ENCODE measurements around the gene UGT1A8.
"Not testable (repeated sequence)": the region's sequence is repeated elsewhere in the genome, so short reads cannot be mapped to it uniquely, and the experiment has no call there.

Gene UGT1A8

DNA sequence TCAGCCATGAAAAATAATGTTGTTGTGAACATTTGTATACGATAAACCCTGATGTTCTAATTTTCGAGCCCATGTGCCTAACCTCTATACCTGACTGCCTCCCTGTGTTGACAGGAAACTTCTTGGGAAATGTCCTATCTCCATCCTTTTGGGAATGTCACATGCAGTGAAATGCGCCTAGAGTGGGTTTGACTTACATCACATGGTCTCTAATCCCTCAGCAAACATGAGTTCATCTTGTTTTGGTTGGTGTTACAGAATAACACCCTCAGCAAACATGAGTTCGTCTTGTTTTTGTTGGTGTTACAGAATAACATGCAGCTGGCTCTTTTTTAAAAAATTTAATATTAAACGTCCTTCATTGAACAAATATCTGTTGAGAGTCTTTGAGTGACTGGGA lies 70.9 kb downstream of the UGT1A8 start:
- DNase-seq (ENCODE audit: low read depth), result no peak

DNA sequence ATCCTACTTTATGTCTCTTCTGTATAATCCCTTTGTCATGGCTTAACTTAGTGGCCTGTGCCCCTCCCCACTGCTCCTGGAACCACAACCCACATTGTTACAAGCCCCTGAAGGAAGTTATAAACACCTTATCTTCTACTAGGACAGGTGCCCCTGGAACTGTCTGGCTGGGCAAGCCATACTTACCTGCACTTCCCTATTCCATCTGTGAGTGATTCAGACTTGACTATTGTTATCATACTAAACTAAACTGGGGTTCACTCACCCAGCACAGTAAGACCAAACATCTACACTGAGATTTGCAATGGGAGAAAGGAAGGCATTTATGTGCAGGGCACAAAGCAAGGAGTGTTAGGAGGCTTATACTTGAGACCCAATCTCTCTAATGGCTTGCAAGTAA lies 71.6 kb downstream of the UGT1A8 start:
- no peak for DNase-seq (ENCODE audit: low read depth)

DNA sequence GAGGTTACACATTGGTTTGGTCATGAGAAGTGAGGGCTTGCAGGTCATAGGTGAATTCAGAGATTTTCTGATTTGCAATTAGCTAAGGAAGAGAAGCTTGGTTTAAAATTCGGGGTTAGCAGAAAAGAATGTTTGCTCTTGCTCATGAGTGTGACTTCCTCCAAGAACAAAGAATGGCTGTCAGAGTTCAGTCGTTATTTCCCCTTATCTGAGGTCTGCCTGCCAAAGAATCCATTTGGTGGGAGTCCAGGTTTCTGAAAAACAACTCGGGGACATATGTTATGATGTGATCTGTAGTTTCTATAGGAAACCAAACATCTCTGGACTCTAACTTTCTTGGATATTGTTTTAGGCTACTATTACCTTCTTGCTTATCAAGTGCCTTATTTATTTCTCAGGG lies 72.1 kb downstream of the UGT1A8 start:
- no peak for DNase-seq (ENCODE audit: low read depth)

DNA sequence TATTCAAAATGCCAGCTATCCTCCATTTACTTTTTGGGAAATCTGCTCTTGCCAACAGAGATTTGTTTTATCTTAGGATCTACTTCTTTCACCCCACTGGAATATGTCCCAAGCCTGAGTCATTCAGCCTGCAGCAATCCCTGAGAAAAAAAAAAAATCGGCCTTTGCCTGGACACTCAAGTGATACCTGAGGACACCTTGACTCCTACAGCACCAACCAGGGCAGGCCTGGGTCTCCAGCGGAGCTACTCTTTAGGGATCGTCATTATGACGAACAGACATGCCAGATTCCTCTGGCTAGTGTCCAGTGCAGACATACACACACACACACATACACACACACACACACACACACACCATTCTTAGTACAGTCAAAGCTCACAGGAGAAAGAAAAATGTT lies 73.0 kb downstream of the UGT1A8 start:
- no peak for DNase-seq (ENCODE audit: low read depth)

DNA sequence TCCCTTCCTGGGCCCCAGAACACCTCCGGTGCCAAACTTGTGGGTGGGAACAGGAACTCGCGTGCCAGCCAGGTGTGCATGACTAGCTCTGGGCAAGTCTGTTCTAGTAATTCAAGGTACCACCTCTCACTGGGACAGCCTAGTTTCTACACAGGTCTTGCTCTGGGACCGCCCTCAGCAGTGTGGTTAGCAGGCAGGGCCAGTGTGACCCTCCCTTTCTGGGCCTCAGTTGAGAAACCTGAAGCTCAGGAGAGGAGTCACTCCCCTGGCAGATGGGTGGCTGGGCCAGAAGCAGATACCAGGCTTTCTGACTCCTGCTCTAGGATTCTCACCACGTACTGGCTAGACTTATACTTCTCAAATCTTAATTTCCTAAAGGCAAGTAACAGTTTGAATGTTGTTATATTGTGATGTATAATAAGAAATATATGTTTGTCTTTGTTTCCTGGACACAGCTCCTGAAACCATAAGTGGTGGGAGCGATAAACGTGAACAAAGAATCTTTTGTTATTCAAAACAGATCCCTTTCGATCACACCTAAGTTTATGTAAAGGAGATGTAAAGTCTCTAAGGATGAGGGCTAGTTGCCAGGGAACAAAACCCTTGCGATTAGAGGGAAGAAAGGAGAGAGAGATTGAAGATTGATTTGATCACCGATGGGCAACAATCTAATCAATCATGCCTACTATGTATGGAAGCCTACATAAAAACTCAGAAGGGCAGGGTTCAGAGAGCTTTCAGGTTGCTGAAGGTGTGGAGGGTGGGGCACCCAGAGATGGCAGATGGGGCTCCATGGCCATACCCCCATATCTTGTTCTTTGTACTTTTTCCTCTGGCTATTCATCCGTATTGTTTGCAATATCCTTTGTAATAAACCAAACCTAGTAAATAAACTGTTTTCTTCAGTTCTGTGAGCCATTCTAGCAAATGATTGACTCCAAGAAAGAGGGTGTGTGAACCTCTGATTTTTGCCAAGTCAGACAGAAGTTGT lies 74.3 kb downstream of the UGT1A8 start:
- DNase-seq (ENCODE audit: low read depth), result no peak

DNA sequence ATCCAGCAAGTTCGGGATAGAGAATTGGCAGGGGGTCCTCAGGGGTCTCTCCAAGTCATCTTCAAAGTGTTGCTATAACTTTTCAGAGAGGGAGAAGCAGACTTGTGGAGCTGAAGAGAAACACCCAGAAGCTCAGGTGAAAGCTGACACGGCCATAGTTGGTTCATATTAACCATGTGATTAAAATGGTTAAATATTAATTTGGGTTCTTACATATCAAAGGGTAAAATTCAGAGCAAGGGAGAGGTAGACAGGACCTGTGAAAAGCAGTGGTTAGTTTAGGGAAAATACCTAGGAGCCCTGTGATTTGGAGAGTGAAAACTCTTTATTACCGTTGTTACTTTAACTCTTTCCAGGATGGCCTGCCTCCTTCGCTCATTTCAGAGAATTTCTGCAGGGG lies 75.2 kb downstream of the UGT1A8 start, which contains the start of gene UGT1A6:
UGT1A6 (plus strand) TSS at position 243 of the 400 bp plus-strand sequence; CDS start at position 358, 115 bp downstream.
- DNase-seq (ENCODE audit: low read depth), result no peak

DNA sequence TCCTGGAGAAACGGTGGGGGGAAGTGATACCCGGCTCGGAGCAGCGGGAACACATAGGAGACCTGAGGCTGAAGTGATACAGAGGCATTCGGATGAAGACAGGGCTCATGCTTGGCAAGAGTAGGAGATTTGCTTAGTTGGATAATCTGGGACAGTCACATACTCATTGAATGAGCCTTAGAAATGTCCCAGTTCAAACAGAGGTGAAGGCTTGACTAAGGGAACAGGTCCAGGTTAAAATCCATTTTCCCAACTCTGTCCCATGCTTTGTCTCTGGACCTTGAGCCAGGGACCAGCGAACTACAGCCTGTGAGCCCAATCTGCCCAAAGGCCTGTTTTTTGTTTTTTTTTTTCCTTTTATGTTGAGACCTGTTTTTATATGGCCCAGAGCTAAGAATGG lies 76.5 kb downstream of the UGT1A8 start:
- no peak for DNase-seq (ENCODE audit: low read depth)

DNA sequence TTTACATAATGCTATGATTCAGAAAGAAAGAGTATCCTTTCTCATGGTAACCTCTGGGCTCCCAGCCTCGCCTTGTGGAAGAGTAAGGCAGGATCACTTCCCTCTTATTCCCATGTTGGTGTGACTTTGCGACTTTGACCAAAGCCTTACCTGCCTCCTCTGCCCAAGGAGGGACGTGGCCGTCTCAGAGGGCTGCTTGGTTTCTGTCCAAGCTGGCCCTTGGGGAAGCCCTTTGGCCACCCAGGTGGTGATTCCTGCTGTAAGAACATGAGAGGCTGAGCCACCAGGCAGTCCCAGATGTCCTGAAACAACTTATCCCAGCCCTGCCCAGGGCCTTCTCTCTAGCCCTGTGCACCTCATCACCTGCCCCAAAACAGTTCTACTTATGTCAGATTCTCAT lies 81.3 kb downstream of the UGT1A8 start:
- DNase-seq (ENCODE audit: low read depth), result no peak

DNA sequence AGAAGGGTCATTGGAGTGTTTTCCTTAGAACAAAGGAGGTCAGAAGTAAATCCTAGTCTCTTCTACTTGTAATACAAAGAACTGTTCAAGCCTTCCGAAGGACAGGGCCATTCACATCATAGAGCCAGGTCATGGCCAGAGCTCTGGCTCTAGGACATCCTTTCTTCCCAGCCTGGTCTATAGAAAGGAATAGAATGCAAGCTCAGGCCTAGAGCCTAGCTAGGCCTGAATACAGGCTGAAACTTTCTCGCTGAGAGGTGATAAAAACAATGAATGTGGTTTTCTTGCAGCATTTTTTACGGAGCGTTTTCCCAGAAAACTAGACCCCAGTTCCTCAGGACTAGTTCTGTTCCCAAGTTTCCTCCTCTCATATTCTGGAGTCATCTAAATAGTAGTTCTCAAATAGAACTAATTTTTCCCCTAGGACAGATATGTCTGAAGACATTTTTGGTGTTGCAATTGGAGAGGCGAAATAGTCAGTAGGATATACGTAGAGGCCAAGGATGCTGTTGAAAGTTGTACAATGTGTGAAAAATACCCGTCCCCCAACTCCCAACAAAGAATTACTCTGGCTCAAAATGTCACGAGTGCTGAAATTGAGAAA lies 82.1 kb downstream of the UGT1A8 start:
- no peak for DNase-seq (ENCODE audit: low read depth)

DNA sequence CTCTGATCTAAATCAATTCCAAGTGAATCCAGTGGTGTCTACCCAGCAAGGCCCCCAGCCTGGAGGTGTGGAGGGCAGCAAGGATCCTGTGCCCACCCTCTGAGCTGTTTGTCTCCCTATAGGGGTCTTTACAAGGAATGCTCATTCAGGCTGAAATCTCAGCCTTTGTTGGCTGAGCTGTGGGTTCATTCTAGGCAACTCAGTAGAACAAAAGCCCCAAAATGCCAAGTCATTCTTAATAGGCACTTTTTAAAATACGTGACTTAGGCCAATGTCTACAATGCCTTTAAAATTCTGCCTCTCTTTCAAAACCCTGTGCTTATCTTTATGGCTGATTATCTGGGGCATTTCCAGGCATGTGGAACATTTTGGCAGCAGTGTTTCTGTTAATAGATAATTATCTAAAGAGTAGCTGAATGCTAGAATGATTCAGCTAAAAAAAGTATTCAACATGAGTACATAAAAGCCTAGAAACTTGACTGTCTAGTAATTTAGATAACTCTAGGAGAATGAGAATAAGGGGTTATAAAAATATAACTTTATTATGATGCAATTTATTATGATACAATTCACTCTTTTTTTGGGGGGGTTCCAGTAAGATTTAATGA lies 82.7 kb downstream of the UGT1A8 start:
- DNase-seq (ENCODE audit: low read depth), result no peak

DNA sequence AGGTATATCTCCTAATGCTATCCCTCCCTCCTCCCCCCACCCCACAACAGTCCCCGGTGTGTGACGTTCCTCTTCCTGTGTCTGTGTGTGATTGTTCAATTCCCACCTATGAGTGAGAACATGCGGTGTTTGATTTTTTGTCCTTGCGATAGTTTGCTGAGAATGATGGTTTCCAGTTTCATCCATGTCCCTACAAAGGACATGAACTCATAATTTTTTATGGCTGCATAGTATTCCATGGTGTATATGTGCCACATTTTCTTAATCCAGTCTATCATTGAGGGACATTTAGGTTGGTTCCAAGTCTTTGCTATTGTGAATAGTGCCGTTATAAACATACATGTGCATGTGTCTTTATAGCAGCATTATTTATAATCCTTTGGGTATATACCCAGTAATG lies 83.4 kb downstream of the UGT1A8 start:
- DNase-seq (ENCODE audit: low read depth), result not testable (repeated sequence)

DNA sequence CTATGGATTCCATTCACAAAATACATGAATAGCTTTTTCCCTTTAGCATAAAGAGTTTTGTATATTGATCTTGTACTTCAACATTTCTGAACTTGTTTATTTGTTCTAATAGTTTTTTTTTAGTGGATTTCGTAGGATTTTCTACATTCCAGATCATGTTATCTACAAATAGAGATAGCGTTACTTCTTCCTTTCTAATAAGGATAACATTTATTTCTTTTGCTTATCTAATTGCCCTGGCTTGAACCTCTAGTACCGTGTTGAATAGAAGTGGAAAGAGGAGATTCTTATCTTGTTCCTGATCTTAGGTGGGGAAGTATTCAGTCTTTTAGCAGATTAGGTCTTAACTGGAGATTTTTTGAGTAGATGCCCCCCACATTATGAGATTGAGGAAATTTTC lies 84.8 kb downstream of the UGT1A8 start:
- DNase-seq (ENCODE audit: low read depth), result no peak

DNA sequence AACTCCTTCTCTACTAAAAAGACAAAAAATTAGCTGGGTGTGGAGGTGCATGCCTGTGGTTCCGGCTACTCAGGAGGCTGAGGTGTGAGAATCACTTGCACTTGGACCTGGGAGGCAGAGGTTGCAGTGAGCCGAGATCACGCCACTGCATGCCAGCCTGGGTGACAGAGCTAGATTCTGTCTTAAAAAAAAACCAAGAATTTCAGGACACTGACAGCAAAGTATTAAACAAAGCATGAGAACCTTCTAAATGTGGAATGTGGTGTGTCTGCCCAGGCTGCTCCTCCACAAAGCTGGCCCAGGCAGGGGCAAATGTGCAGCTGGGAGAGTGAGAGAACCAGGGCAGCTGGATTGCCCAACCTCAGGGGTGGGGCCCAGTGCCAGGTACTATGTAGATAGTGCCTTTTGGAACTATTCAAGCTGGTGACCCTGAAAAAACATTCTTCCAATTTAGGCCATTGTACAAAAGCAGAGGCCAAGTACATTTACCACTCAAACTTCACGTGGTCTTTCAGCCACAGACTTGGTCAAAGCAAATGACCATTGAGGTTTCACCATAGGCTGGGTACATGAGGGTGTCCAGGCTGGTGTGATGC lies 88.6 kb downstream of the UGT1A8 start:
- no peak for DNase-seq (ENCODE audit: low read depth)

DNA sequence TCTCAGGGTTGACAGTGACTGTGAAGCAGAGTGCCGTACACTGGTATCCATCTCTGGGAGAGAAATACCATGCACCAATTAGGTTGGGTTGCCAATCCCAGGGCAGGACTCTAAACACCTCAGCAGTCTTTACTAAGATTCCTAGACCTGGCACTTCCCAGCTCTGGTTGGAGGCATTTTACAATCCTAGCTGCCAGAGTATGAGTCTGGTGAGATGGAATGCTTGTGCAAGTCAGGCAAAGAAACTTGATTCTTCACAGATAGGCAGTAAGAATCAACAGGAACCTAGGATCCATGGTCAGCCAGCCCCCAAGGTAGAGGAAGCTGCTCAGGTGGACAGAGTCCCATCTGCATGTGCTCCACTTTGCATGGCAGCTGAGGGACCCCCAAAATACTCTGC lies 89.3 kb downstream of the UGT1A8 start:
- no peak for DNase-seq (ENCODE audit: low read depth)

DNA sequence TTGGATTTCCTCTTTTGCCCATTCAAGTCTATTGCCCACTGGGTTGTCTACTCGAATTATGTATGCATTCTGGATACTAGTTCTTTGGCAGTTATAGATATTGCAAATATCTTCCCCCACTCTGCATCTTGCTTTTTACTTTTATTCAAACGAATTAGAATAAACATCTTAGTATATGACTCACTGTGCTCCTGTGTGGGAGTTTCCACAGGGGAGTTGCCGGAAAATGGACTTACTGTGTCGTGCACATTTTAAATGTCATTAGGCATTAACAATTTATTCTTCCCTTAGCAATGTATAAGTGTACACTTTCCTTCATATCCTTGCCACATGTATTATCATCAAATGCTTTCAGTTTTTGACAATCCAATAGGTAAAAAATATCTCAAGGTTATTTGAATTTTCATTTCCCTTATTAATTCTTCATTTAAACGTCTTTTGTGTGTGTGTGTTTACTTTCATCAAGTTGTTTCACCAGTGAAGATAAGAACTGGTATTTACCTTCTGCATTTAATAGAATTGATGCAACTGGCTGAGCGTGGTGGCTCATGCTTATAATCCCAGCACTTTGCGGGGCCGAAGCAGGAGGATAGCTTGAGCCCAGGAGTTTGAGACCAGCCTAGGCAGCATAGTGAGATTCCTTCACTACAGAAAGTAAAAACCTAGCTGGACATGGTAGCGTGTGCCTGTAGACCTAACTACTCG lies 90.7 kb downstream of the UGT1A8 start:
- no peak for DNase-seq (ENCODE audit: low read depth)

DNA sequence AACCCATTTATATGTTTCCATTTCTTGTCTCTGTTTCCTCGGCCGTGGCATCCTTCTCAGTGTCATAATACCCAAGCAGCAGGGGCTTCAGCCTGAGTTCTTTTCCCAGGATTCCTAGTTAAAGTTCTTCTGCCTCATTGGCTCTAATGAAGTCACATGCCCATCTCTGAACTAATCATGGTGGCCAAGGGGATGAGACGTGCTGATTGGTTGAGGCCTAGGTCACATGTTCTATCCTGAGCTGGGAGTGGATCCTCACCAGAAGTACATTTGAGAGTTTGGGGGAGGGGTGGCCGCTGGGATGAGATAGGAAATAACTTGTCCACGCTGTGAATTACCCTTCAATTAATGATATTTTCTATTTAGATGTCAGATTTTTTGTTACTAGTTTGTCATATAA lies 91.5 kb downstream of the UGT1A8 start:
- no peak for DNase-seq (ENCODE audit: low read depth)

DNA sequence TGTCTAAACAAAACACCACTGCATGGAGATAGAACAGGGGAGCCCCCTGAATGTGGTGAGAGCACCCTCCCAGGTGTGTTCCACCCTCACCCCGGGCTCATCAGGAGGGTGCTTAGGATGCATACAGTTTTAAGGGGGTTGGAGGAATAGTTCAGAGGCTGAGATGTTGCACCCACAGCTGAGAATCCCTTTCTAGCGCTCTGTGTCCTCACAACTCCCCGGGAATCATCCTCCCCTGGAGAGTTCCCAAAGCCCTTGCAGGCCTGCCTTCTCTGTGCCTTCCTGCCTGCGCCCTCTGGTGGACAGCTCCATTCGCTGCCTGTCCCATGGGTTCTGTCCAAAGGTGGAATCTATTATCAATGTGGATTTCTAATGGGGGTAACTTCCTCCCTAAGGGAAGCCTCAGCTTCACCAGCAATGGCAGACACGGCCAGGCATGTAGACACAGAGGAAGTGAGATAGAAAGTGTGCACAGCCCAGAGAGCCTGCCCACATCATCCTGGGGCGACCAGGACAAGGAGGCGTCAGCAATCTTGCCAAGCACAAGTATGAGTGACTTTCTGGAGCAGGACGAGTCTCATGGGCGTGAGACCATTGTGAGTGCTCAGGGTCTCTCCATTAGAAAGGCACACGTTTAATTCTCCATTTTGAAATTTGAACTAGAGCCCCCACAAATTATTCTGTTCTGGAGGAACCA lies 94.0 kb downstream of the UGT1A8 start:
- DNase-seq (ENCODE audit: low read depth), result peak; percentile 43

DNA sequence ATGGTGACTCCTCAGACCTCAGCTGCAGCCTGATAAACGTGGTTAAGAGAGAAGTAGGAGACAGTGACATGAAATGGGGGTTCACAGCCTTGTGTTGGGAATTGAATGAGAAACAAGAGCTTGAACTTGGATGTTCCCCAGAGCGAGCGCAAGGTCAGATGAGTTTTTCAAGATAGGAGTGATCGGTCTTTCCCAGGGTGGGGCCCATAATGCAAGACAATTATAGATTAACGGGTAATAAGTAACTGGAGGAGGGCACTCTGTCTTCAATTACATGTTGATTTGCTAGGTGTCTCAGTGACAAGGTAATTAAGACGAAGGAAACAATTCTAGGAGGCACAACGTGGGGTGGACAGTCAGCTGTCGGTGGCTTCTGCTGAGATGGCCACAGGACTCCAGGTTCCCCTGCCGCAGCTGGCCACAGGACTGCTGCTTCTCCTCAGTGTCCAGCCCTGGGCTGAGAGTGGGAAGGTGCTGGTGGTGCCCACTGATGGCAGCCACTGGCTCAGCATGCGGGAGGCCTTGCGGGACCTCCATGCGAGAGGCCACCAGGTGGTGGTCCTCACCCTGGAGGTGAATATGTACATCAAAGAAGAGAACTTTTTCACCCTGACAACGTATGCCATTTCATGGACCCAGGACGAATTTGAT lies 95.3 kb downstream of the UGT1A8 start, which contains the start of gene UGT1A5:
UGT1A5 (plus strand) TSS at position 297 of the 651 bp plus-strand sequence; CDS start at position 382, 85 bp downstream.
- DNase-seq (ENCODE audit: low read depth), result no peak

DNA sequence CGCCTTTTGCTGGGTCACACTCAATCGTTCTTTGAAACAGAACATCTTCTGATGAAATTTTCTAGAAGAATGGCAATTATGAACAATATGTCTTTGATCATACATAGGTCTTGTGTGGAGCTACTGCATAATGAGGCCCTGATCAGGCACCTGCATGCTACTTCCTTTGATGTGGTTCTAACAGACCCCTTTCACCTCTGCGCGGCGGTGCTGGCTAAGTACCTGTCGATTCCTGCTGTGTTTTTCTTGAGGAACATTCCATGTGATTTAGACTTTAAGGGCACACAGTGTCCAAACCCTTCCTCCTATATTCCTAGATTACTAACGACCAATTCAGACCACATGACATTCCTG lies 95.8 kb downstream of the UGT1A8 start:
- no peak for DNase-seq (ENCODE audit: low read depth)

DNA sequence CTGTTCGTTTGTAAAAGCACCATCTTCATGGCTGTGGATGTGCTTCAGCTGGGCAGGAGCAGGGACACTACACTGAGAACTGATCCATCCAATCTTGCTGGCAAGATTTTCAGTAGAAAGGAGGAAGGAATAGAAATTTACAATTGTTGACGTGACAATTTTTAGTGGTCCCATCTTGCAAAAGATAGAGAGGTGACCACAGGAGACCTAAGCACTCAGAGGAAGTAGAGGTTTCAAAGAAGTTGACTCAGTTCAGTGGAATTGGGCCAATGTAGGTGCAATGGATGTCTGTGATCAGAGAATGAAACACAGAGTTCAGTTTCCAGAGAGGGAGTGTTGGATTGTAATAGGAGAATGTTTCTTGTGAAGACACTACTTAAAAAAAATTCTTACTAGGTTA lies 96.7 kb downstream of the UGT1A8 start:
- DNase-seq (ENCODE audit: low read depth), result no peak

DNA sequence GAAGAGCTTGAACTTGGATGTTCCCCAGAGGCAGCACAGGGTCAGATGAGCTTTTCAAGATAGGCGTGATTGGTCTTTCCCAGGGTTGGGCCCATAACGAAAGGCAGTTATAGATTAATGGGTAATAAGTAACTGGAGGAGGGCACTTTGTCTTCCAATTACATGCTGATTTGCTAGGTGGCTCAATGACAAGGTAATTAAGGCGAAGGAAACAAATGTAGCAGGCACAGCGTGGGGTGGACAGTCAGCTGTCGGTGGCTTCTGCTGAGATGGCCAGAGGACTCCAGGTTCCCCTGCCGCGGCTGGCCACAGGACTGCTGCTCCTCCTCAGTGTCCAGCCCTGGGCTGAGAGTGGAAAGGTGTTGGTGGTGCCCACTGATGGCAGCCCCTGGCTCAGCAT lies 101.1 kb downstream of the UGT1A8 start, which contains the start of gene UGT1A4:
UGT1A4 (plus strand) TSS at position 185 of the 400 bp plus-strand sequence; CDS start at position 270, 85 bp downstream.
- no peak for DNase-seq (ENCODE audit: low read depth)

Measured in fibroblast of the conjunctiva (primary cell).